Measurements from ENCODE around the gene AFAP1L1. TPM values are rescaled to one million over a fixed set of nuclear protein-coding genes. Genes with fewer than 3 reads are reported as not detected.

Gene AFAP1L1
- total RNA-seq, 2 donors from 2014 or later = 17.9 to 30.3 TPM

- no peak for DNase-seq (ENCODE audit: low spot score)
- intact Hi-C loops (cut with DNase I) = loop anchor here in 1 of 2 donors (2.0 kb wide), 1 partner anchor 46 kb away; no protein-coding TSS in a partner anchor
Observed at GRCh38 chr5:149304195-149305078, 32.8 kb downstream of the AFAP1L1 start.

- DNase-seq (ENCODE audit: low spot score) = no peak
- intact Hi-C loops (cut with DNase I) = no loop called here
Observed at GRCh38 chr5:149309354-149309753, 37.7 kb downstream of the AFAP1L1 start.

GRCh38 chr5:149310488-149310887 lies 38.8 kb downstream of the AFAP1L1 start:
- intact Hi-C loops (cut with DNase I) = no loop called here

GRCh38 chr5:149310947-149311658 lies 39.4 kb downstream of the AFAP1L1 start:
- intact Hi-C loops (cut with DNase I) = no loop called here
- no peak for DNase-seq (ENCODE audit: low spot score)

More at GRCh38 chr5:149310488-149310887, 38.8 kb downstream of the AFAP1L1 start:
- no peak for DNase-seq (ENCODE audit: low spot score)

- DNase-seq (ENCODE audit: low spot score) = no peak
- intact Hi-C loops (cut with DNase I) = no loop called here
Observed at GRCh38 chr5:149313151-149313841, 41.6 kb downstream of the AFAP1L1 start.

GRCh38 chr5:149314571-149315111 lies 43.0 kb downstream of the AFAP1L1 start:
- DNase-seq (ENCODE audit: low spot score) = no peak
- intact Hi-C loops (cut with DNase I) = no loop called here

- intact Hi-C loops (cut with DNase I) = no loop called here
Observed at GRCh38 chr5:149315753-149316152, 44.1 kb downstream of the AFAP1L1 start.

GRCh38 chr5:149317281-149318048 lies 45.8 kb downstream of the AFAP1L1 start:
- no peak for DNase-seq (ENCODE audit: low spot score)
- intact Hi-C loops (cut with DNase I) = no loop called here

More at GRCh38 chr5:149315753-149316152, 44.1 kb downstream of the AFAP1L1 start:
- no peak for DNase-seq (ENCODE audit: low spot score)

- no peak for DNase-seq (ENCODE audit: low spot score)
- intact Hi-C loops (cut with DNase I) = no loop called here
Observed at GRCh38 chr5:149319174-149319573, 47.5 kb downstream of the AFAP1L1 start.

GRCh38 chr5:149320791-149321330 lies 49.2 kb downstream of the AFAP1L1 start:
- DNase-seq (ENCODE audit: low spot score) = peak; percentile 91

GRCh38 chr5:149322518-149322917 lies 50.9 kb downstream of the AFAP1L1 start:
- intact Hi-C loops (cut with DNase I) = no loop called here
- no peak for DNase-seq (ENCODE audit: low spot score)

More at GRCh38 chr5:149320791-149321330, 49.2 kb downstream of the AFAP1L1 start:
- intact Hi-C loops (cut with DNase I) = no loop called here

GRCh38 chr5:149323210-149323609 lies 51.6 kb downstream of the AFAP1L1 start:
- no peak for DNase-seq (ENCODE audit: low spot score)
- intact Hi-C loops (cut with DNase I) = no loop called here

- intact Hi-C loops (cut with DNase I) = no loop called here
- no peak for DNase-seq (ENCODE audit: low spot score)
Observed at GRCh38 chr5:149323621-149324205, 52.1 kb downstream of the AFAP1L1 start.

- intact Hi-C loops (cut with DNase I) = no loop called here
- no peak for DNase-seq (ENCODE audit: low spot score)
Observed at GRCh38 chr5:149324641-149325040, 53.0 kb downstream of the AFAP1L1 start.

- DNase-seq (ENCODE audit: low spot score) = no peak
- intact Hi-C loops (cut with DNase I) = no loop called here
Observed at GRCh38 chr5:149325166-149325735, 53.6 kb downstream of the AFAP1L1 start.

GRCh38 chr5:149325894-149326293 lies 54.2 kb downstream of the AFAP1L1 start:
- intact Hi-C loops (cut with DNase I) = no loop called here

GRCh38 chr5:149326611-149327010 lies 55.0 kb downstream of the AFAP1L1 start:
- intact Hi-C loops (cut with DNase I) = no loop called here
- no peak for DNase-seq (ENCODE audit: low spot score)

More at GRCh38 chr5:149325894-149326293, 54.2 kb downstream of the AFAP1L1 start:
- DNase-seq (ENCODE audit: low spot score) = no peak

GRCh38 chr5:149328177-149328576 lies 56.5 kb downstream of the AFAP1L1 start:
- intact Hi-C loops (cut with DNase I) = no loop called here
- no peak for DNase-seq (ENCODE audit: low spot score)
